Thyroid gland (tissue), 4 donors: ENCODE data around the gene TTC17. TPM values are rescaled to one million over a fixed set of nuclear protein-coding genes. Genes with fewer than 3 reads are reported as not detected.

Experiments used
- DNase-seq, 2 donors: peaks; one replicate each; pipeline ENCODE4 v3.0.0-alpha.2; 2019
- H3K27ac ChIP-seq, 3 donors: fragments of 200-600 bp; sonication (generic); 1 replicate in 2 of 3; 2 replicates in 1 of 3; pipeline ENCODE4 v1.5.1; 2016 to 2019; ENCODE audit warnings: mild to moderate bottlenecking in 1 of 3, moderate library complexity in 1 of 3
- H3K27me3 ChIP-seq: fragments of 200-600 bp; sonication (generic); one replicate; pipeline ENCODE4 v1.5.1; 2019
- H3K36me3 ChIP-seq, 2 donors: fragments of 200-600 bp; sonication (generic); one replicate each; pipeline ENCODE4 v1.5.1; 2016 to 2019
- H3K4me1 ChIP-seq, 2 donors: fragments of 200-600 bp; sonication (generic); one replicate each; pipeline ENCODE4 v1.5.1; 2017 to 2019
- H3K4me3 ChIP-seq, 3 donors: fragments of 200-600 bp; sonication (generic); replicated peaks in 1 of 3; 1 replicate in 2 of 3; 2 replicates in 1 of 3; pipeline ENCODE4 v1.5.1; 2016; ENCODE audit warnings: mild to moderate bottlenecking in 1 of 3
- H3K9me3 ChIP-seq: fragments of 200-600 bp; sonication (generic); one replicate; pipeline ENCODE4 v1.5.1; 2017
- POLR2A ChIP-seq, 2 donors: fragments of 450-650 bp; IDR thresholded peaks; one replicate each; pipeline ENCODE4 v1.6.1; 2017; ENCODE audit warnings: antibody characterized with exemption in 2 of 2, mild to moderate bottlenecking in 2 of 2, moderate library complexity in 1 of 2
- WGBS, 2 donors: methylation state at CpG; one replicate each; pipeline ENCODE4 v1.1.5; 2017; 5-methylcytosine and 5-hydroxymethylcytosine counted together
- intact Hi-C: fragments of 100-400 bp; cut with DNase I; formaldehyde crosslinking; loops from one replicate; pipeline ENCODE4 v1.15.1; 2023
- total RNA-seq, 4 donors: library from RNA; depleted of rRNA; stranded (reverse); fragments of >200 nt; gene quantifications; one replicate each; pipeline ENCODE4 v1.2.3, GENCODE V29; 2016
- TF ChIP-seq, protein P1 (sequence below), 6 experiments: fragments of 200-600 bp in 3 of 6; fragments of 450-650 bp in 3 of 6; sonication (generic) in 3 of 6; IDR thresholded peaks; one replicate each; pipeline ENCODE4 v1.5.1; 2016 to 2019; ENCODE audit warnings: antibody characterized with exemption in 6 of 6, mild to moderate bottlenecking in 2 of 6, inconsistent platforms in 1 of 6, moderate library complexity in 1 of 6

Gene TTC17
- total RNA-seq, 4 donors from 2014 or later, result 143 to 258 (median 192) TPM

DNA sequence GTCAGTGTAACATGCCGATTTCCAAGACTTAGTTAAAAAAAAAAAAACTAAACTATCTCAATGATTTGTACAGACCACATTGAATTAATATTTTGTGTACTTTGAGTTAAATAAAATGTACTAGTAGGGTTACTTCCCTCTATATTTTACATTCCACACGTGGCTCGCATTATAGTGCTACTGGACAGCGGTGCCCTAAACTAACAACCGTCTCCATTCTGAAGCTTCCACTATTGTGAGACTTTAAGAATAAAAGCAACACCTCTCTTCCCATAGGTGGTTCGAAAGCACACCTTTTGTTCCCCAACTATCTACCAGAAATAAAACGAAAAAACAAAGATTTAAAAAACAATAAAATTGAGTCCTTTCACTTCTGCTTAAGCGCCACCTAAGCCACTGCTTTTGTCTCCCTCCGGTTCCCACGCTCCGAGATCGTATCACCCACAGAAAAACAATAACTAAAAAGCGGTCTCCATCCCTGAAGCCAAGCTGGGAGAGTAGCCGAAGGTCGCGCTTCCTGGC is 380 bp upstream of the TTC17 start:
- peak overlapping the region; percentile 3 to 86 (median 77) for H3K27ac ChIP-seq
- intact Hi-C loops, result no loop called here

DNA sequence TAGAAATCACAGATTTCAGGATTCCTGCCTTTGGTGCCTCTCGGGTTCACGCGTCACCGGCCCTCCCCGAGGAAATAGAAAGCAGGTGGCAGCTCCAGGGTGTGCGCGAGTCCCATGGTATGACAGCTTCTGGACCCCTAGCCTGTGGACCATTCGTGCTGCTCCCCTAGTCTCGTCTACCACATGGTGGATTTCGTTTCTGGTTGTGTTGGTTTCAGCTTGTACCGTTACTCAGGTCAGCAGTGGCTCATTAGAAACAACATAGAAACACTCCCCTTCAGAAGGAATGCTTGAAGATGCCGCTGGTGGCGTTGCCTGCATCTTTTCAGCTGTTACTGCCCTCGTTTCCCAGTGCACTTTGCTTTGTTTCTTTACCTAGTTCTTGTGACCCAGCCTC is 700 bp downstream of the TTC17 start:
- Histone ChIP-seq H3K9me3 (no peaks in the 10 kb centered on the region), H3K27me3 (no peaks in the 10 kb centered on the region), H3K4me3 (peak overlapping the region; percentile 36 to 70 (median 59)), H3K4me1 (peaks cover 36 to 38% of the 10 kb centered on the region in 2 donors), H3K36me3 (no peaks in the 10 kb centered on the region), H3K27ac (peak overlapping the region in 2 of 3 donors; percentile 77 to 86)
- DNase-seq, result peak in 1 of 2 donors; percentile 15
- TF ChIP-seq, protein P1, sequence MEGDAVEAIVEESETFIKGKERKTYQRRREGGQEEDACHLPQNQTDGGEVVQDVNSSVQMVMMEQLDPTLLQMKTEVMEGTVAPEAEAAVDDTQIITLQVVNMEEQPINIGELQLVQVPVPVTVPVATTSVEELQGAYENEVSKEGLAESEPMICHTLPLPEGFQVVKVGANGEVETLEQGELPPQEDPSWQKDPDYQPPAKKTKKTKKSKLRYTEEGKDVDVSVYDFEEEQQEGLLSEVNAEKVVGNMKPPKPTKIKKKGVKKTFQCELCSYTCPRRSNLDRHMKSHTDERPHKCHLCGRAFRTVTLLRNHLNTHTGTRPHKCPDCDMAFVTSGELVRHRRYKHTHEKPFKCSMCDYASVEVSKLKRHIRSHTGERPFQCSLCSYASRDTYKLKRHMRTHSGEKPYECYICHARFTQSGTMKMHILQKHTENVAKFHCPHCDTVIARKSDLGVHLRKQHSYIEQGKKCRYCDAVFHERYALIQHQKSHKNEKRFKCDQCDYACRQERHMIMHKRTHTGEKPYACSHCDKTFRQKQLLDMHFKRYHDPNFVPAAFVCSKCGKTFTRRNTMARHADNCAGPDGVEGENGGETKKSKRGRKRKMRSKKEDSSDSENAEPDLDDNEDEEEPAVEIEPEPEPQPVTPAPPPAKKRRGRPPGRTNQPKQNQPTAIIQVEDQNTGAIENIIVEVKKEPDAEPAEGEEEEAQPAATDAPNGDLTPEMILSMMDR (IDR thresholded peaks at IDR 0.05), result no peak
- TF ChIP-seq POLR2A (IDR thresholded peaks at IDR 0.05), result no peak
- WGBS, 2 donors, result 0 to 2% methylated on average over 14 of the region's 14 CpGs
- intact Hi-C loops, result no loop called here

More for the DNA sequence above, 380 bp upstream of the TTC17 start:
- H3K36me3 ChIP-seq, result no peaks in the 10 kb centered on the region
- H3K27me3 ChIP-seq, result no peaks in the 10 kb centered on the region
- H3K4me1 ChIP-seq, result peaks cover 36 to 38% of the 10 kb centered on the region in 2 donors
- no peaks in the 10 kb centered on the region for H3K9me3 ChIP-seq
- 4 to 6% methylated on average over 16 of the region's 16 CpGs for WGBS, 2 donors
- no peak for DNase-seq
- peak overlapping the region; percentile 36 to 70 (median 59) for H3K4me3 ChIP-seq
- TF ChIP-seq, protein P1 (IDR thresholded peaks at IDR 0.05), result no peak
- no peak for TF ChIP-seq POLR2A (IDR thresholded peaks at IDR 0.05)

DNA sequence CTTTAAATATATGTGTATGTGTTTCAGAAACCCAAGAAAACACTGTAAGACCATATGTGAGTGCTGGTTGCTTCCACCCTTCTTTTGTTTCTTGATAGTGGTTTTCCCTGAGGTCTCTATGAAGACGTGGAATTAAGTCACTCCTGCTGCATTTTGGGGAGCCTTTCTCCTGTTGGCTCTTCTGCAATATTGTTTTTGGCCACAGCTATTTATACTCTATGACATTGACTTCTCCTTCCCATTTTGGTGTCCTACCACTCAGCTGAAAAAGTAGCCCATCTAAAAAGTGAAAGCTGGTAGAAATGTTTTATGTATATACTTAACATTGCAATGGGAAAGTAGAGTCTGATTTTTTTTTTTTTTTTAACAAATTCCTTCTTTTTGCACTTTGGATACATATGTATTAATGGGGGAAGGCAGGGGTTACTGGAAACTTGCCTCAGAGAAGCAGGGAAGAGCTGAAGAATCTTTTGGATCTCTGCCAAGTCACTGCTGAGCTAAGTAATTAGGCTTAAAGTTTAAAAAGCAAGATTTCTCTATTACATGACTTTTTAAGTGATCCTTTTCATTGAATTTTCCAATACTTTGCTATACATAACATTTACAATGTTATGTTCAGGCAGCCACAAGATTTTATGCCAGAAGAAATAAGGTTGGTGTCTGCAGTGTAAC is 1.8 kb downstream of the TTC17 start:
- no peaks in the 10 kb centered on the region for H3K36me3 ChIP-seq
- H3K4me1 ChIP-seq, result peaks cover 28 to 30% of the 10 kb centered on the region in 2 donors
- 33 to 61% methylated on average over 1 of the region's 1 CpG for WGBS, 2 donors
- DNase-seq, result no peak
- H3K27ac ChIP-seq, result peak overlapping the region in 2 of 3 donors; percentile 77 to 86
- intact Hi-C loops, result no loop called here
- H3K27me3 ChIP-seq, result no peaks in the 10 kb centered on the region
- H3K9me3 ChIP-seq, result no peaks in the 10 kb centered on the region
- no peak for TF ChIP-seq POLR2A (IDR thresholded peaks at IDR 0.05)
- TF ChIP-seq, protein P1 (IDR thresholded peaks at IDR 0.05), result no peak
- H3K4me3 ChIP-seq, result no peak overlapping the region

DNA sequence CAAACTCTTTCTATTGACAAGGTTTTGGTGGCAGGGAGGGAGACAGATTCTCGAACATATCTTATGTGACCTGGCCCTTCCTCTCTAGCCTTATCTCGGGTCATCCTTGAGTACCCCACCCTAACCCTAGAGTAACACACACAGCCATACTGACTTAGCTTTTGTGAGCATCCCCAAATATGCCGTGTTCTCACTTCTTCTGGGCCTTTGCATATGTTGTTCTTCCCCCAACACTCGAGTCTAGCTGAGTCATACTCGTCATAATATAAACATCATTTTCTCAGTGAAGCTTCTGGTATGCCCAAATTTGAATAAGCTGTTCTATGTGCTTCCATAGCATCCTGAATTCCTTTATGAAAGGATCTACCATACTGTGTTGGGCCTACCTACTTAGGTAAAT is 8.0 kb downstream of the TTC17 start:
- peak overlapping the region in 2 of 3 donors; percentile 68 to 74 for H3K27ac ChIP-seq
- H3K4me1 ChIP-seq, result peaks cover 38 to 52% of the 10 kb centered on the region in 2 donors
- H3K9me3 ChIP-seq, result no peaks in the 10 kb centered on the region
- intact Hi-C loops, result no loop called here
- DNase-seq, result no peak
- 91 to 92% methylated on average over 5 of the region's 5 CpGs for WGBS, 2 donors
- no peaks in the 10 kb centered on the region for H3K36me3 ChIP-seq
- no peak overlapping the region for H3K4me3 ChIP-seq
- no peaks in the 10 kb centered on the region for H3K27me3 ChIP-seq
- TF ChIP-seq, protein P1 (IDR thresholded peaks at IDR 0.05), result no peak
- TF ChIP-seq POLR2A (IDR thresholded peaks at IDR 0.05), result no peak
